ENCODE data around the gene COPS3. TPM values are rescaled to one million over a fixed set of nuclear protein-coding genes. Genes with fewer than 3 reads are reported as not detected.

The COPS3 gene
- total RNA-seq, 1 experiment from 2014 or later = 113 TPM

GRCh38 chr17:17226451-17227265, 54.4 kb downstream of the COPS3 start:
- Histone ChIP-seq H4K91ac (ENCODE audit: insufficient read length, low read depth, low read length) (no peak overlapping the region), H3K4me2 (ENCODE audit: insufficient read depth, insufficient read length, low read length) (no peak overlapping the region), H2BK5ac (ENCODE audit: insufficient read length, low read length) (no peak overlapping the region), H3K79me2 (ENCODE audit: insufficient read depth, low read length) (no peaks in the 10 kb centered on the region), H3K4ac (ENCODE audit: low read depth, low read length) (no peak overlapping the region), H3T11ph (ENCODE audit: low read length) (no peak overlapping the region), H4K20me1 (ENCODE audit: control insufficient read depth, insufficient read depth, insufficient read length) (no peaks in the 10 kb centered on the region), H2BK15ac (ENCODE audit: low read depth, low read length) (no peak overlapping the region), H3K79me1 (ENCODE audit: insufficient read depth, low read depth, low read length, poor library complexity, severe bottlenecking) (no peaks in the 10 kb centered on the region), H2AK5ac (ENCODE audit: insufficient read length, low read length) (no peak overlapping the region), H3K18ac (ENCODE audit: insufficient read length, low read depth, low read length) (no peak overlapping the region), H4K5ac (ENCODE audit: insufficient read length, low read depth, low read length) (no peak overlapping the region), H2AFZ (ENCODE audit: low read length) (no peak overlapping the region), H3K4me1 (ENCODE audit: insufficient read depth, low read length) (no peaks in the 10 kb centered on the region), H3K9ac (ENCODE audit: extremely low read depth, insufficient read length, low read length) (no peak overlapping the region), H3K9me3 (ENCODE audit: control insufficient read depth, low read depth, low read length) (no peaks in the 10 kb centered on the region), H2BK12ac (ENCODE audit: insufficient read length, low read depth, low read length) (no peak overlapping the region), H3K14ac (ENCODE audit: insufficient read depth, low read length) (no peak overlapping the region), H3K27ac (ENCODE audit: insufficient read length, low read depth, low read length) (no peak overlapping the region), H3K56ac (ENCODE audit: insufficient read length, low read depth, low read length) (no peak overlapping the region), H3K23me2 (ENCODE audit: insufficient read length, low read depth, low read length, poor library complexity, severe bottlenecking) (no peaks in the 10 kb centered on the region), H4K8ac (replicated peaks; ENCODE audit: insufficient read length, low read depth, low read length) (no peak overlapping the region), H3K27me3 (ENCODE audit: insufficient read depth, low read length) (no peaks in the 10 kb centered on the region), H2BK20ac (ENCODE audit: low read depth, low read length, poor library complexity, severe bottlenecking) (no peak overlapping the region), H3K23ac (ENCODE audit: insufficient read length, low read depth, low read length) (no peak overlapping the region), H2BK120ac (ENCODE audit: low read depth, low read length, poor library complexity, severe bottlenecking) (no peak overlapping the region)
- DNase-seq = no peak
- Mint-ChIP-seq H3K36me3 (ENCODE audit: insufficient read depth in 1 of 3, low read depth in 3 of 3) (peaks cover 38 to 93% (median 86%) of the 10 kb centered on the region in 3 experiments; a peak in 6 of 7 replicates), H3K4me1 (no peaks in the 10 kb centered on the region), H3K27me3 (ENCODE audit: low read depth) (no peaks in the 10 kb centered on the region), H3K9me3 (no peaks in the 10 kb centered on the region), H3K4me3 (no peak overlapping the region), H3K27ac (no peak overlapping the region)
- TF ChIP-seq CTCF (conservative IDR thresholded peaks at IDR 0.05) = no peak
- WGBS (ENCODE audit: extremely low coverage, insufficient read length, low lambda C conversion rate) = no CpG with 5 or more reads among the region's 16 CpGs
